ENCODE data around the gene EXOC6B. TPM values are rescaled to one million over a fixed set of nuclear protein-coding genes. Genes with fewer than 3 reads are reported as not detected.
A peak's percentile ranks its signal among the peaks of the same experiment; 100 is the strongest.

EXOC6B gene
- total RNA-seq, 2 donors from 2014 or later = 48.2 to 65.4 TPM

GRCh38 chr2:72182547-72182946 is 643.3 kb downstream of the EXOC6B start:
- DNase-seq (ENCODE audit: low spot score) = peak; percentile 83
- intact Hi-C loops (cut with DNase I) = no loop called here

- intact Hi-C loops (cut with DNase I) = no loop called here
- DNase-seq (ENCODE audit: low spot score) = no peak
Observed at GRCh38 chr2:72181616-72182015, 644.2 kb downstream of the EXOC6B start.

GRCh38 chr2:72180351-72180750 is 645.5 kb downstream of the EXOC6B start:
- intact Hi-C loops (cut with DNase I) = no loop called here
- DNase-seq (ENCODE audit: low spot score) = no peak

- intact Hi-C loops (cut with DNase I) = no loop called here
- DNase-seq (ENCODE audit: low spot score) = no peak
Observed at GRCh38 chr2:72178551-72178950, 647.3 kb downstream of the EXOC6B start.

- intact Hi-C loops (cut with DNase I) = no loop called here
- no peak for DNase-seq (ENCODE audit: low spot score)
Observed at GRCh38 chr2:72176281-72176680, 649.6 kb downstream of the EXOC6B start.

GRCh38 chr2:72175636-72176035 is 650.2 kb downstream of the EXOC6B start:
- intact Hi-C loops (cut with DNase I) = no loop called here
- DNase-seq (ENCODE audit: low spot score) = no peak

- no peak for DNase-seq (ENCODE audit: low spot score)
- intact Hi-C loops (cut with DNase I) = no loop called here
Observed at GRCh38 chr2:72173640-72174321, 652.1 kb downstream of the EXOC6B start.

- no peak for DNase-seq (ENCODE audit: low spot score)
- intact Hi-C loops (cut with DNase I) = no loop called here
Observed at GRCh38 chr2:72172478-72172877, 653.4 kb downstream of the EXOC6B start.

GRCh38 chr2:72166279-72166678 is 659.6 kb downstream of the EXOC6B start:
- DNase-seq (ENCODE audit: low spot score) = no peak
- intact Hi-C loops (cut with DNase I) = no loop called here

- intact Hi-C loops (cut with DNase I) = no loop called here
- DNase-seq (ENCODE audit: low spot score) = no peak
Observed at GRCh38 chr2:72165792-72166191, 660.0 kb downstream of the EXOC6B start.

- DNase-seq (ENCODE audit: low spot score) = no peak
- intact Hi-C loops (cut with DNase I) = no loop called here
Observed at GRCh38 chr2:72162574-72162973, 663.3 kb downstream of the EXOC6B start.

GRCh38 chr2:72159211-72159993 is 666.4 kb downstream of the EXOC6B start:
- intact Hi-C loops (cut with DNase I) = loop anchor here (10.0 kb wide), 2 partner anchors 415 to 565 kb away; no protein-coding TSS in a partner anchor
- DNase-seq (ENCODE audit: low spot score) = no peak

GRCh38 chr2:72157871-72158771 is 667.7 kb downstream of the EXOC6B start:
- no peak for DNase-seq (ENCODE audit: low spot score)
- intact Hi-C loops (cut with DNase I) = loop anchor here (10.0 kb wide), 2 partner anchors 417 to 563 kb away; no protein-coding TSS in a partner anchor

GRCh38 chr2:72156872-72157271 is 669.0 kb downstream of the EXOC6B start:
- no peak for DNase-seq (ENCODE audit: low spot score)
- intact Hi-C loops (cut with DNase I) = loop anchor here (10.0 kb wide), 2 partner anchors 418 to 562 kb away; no protein-coding TSS in a partner anchor

GRCh38 chr2:72155737-72156136 is 670.1 kb downstream of the EXOC6B start:
- DNase-seq (ENCODE audit: low spot score) = no peak
- intact Hi-C loops (cut with DNase I) = loop anchor here (10.0 kb wide), 2 partner anchors 419 to 561 kb away; no protein-coding TSS in a partner anchor

- intact Hi-C loops (cut with DNase I) = loop anchor here (10.0 kb wide), 2 partner anchors 420 to 560 kb away; no protein-coding TSS in a partner anchor
- DNase-seq (ENCODE audit: low spot score) = no peak
Observed at GRCh38 chr2:72155151-72155550, 670.7 kb downstream of the EXOC6B start.

- intact Hi-C loops (cut with DNase I) = loop anchor here (5.0 to 10.0 kb wide), 3 partner anchors 352 to 560 kb away; no protein-coding TSS in a partner anchor
Observed at GRCh38 chr2:72154386-72154975, 671.4 kb downstream of the EXOC6B start.

GRCh38 chr2:72153924-72154323 is 671.9 kb downstream of the EXOC6B start:
- intact Hi-C loops (cut with DNase I) = loop anchor here (5.0 to 10.0 kb wide), 3 partner anchors 352 to 559 kb away; no protein-coding TSS in a partner anchor
- no peak for DNase-seq (ENCODE audit: low spot score)

More at GRCh38 chr2:72154386-72154975, 671.4 kb downstream of the EXOC6B start:
- no peak for DNase-seq (ENCODE audit: low spot score)
